ENCODE data around the gene EFHC2.

DNA sequence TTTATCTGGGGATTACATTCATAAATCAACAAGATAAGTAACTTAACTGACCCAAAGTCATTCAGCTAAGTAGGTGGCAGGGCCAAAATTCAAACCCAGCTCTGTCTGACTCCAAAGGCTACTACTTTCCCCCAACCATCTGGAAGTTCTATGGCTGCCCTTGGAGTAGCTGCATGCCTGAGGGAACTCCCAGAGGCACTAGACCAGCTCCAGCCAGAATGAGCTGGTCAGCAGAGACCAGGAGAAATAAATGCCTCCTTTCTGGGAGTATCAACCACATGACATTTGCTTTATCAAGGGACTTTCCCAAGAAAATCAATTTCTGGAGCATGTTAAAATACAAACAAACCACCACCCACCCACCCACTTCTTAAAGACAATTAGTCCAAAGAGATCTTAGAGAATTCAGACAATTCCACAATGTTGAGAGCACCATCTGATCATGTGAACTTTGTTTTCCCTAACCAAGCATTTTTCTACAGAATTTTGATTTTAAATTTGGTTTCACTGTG lies 180.5 kb downstream of the EFHC2 start:
- TF ChIP-seq CTCF (IDR thresholded peaks at IDR 0.05), result no peak
- no peak for TF ChIP-seq POLR2A (IDR thresholded peaks at IDR 0.05)

Data from vagina (tissue), 2 donors.